Measurements from ENCODE around the gene TAF1C.

Gene TAF1C

DNA sequence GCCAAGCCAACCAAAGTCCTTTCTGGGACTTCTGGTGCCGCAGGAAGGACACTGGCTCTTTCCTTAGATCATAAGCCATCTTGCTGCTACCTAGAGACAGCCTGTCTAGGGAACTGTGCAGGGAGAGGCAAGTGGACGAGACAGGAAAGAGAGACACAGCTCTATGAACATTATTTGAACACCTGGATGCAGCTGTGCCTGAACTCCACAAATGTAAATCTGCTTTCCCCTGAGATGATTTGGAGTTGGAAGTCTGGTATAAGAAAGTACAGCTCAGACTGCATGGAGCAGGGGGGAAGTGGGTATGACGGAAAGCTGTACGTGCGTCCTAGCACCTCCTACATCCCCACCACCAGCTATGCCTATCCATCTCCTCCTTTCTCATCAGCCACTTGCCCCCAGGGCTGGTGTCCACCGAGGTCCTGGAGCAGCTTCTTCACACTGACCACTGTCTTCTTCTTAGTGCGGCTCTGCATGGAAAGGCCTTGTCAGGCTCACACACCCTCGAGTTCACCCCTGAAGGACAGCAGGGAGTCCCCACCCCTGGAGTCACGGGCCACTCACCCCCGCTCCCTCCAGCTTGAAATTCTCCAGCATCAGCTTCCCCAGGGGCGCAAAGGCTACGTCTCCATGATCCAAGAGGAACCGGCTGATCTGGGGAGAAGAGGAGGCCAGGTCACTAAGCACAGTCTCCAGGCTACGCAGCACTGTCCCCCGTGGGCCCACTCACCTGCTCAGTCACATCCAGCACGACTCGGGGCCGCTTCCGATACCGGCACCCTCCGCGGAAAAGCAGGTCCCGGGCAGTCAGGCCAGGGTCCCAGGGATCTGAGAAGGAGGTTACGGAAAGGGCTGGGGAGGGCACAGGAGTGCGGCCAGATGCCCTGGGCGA, 3.9 kb downstream of the TAF1C start:
- DNase-seq (ENCODE audit: low read depth): no peak

DNA sequence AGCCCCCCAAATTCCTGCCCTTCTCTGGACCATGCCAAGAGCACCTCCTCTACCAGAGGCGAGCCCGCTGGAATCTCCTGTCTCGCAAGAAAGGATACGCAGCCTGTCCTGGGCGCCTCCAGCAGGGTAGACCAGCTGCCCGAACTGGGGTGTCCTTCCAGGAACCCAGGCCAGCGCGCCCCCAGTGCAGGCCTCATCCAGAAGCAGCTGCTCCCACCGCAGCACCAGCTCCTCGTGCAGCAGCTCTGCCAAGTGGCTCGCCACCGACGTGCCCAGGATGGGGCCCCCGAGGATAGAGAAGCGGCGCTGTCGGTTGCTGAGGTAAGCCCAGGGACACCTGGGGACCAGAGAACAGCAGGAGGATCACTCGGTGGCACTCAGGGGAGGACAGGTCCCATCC, 4.8 kb downstream of the TAF1C start:
- DNase-seq (ENCODE audit: low read depth): no peak

- no peak for DNase-seq (ENCODE audit: low read depth)
Observed at GRCh38 chr16:84181144-84181915, 5.5 kb downstream of the TAF1C start.

GRCh38 chr16:84180519-84181140, 6.2 kb downstream of the TAF1C start:
- DNase-seq (ENCODE audit: low read depth): no peak

DNA sequence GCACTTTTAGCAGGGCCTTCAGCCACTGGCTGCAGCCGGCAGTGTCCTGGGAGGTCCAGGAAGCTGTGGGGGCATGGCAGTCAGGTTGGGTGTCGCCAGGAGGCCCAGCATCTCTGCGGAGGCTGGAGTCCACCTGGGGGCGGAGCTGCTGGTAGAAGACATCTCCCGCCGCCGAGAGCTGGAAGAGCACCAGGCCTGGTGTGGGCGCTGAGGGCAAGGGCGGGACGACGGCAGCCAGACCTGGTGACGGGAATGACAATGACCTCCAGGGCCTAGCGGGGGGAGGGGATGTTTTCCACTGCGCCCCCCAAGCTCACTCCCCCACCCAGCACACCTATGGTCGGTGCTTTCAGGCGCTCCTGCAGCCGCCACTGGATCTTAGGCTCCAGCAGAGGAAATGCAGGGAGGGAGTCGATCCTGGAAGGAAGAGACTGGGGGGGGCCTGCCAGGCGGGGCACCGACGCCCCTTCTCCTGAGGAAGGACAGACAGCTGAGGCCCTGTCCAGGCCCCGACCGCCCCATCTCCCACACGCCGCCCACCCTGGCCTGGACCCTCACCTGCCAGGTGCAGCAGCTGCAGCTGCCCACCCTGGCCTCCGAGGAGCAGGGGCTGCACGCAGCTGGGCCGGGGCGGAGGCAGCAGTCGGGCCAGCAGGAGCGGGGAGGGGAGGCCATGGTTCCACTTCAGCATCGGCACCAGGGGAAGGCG, 7.1 kb downstream of the TAF1C start:
- DNase-seq (ENCODE audit: low read depth): no peak

- no peak for DNase-seq (ENCODE audit: low read depth)
Observed at GRCh38 chr16:84178892-84179611, 7.8 kb downstream of the TAF1C start.

- DNase-seq (ENCODE audit: low read depth): no peak
Observed at GRCh38 chr16:84178146-84178765, 8.6 kb downstream of the TAF1C start.

- peak; percentile 39 for DNase-seq (ENCODE audit: low read depth)
Observed at GRCh38 chr16:84177741-84178073, 9.2 kb downstream of the TAF1C start.

DNA sequence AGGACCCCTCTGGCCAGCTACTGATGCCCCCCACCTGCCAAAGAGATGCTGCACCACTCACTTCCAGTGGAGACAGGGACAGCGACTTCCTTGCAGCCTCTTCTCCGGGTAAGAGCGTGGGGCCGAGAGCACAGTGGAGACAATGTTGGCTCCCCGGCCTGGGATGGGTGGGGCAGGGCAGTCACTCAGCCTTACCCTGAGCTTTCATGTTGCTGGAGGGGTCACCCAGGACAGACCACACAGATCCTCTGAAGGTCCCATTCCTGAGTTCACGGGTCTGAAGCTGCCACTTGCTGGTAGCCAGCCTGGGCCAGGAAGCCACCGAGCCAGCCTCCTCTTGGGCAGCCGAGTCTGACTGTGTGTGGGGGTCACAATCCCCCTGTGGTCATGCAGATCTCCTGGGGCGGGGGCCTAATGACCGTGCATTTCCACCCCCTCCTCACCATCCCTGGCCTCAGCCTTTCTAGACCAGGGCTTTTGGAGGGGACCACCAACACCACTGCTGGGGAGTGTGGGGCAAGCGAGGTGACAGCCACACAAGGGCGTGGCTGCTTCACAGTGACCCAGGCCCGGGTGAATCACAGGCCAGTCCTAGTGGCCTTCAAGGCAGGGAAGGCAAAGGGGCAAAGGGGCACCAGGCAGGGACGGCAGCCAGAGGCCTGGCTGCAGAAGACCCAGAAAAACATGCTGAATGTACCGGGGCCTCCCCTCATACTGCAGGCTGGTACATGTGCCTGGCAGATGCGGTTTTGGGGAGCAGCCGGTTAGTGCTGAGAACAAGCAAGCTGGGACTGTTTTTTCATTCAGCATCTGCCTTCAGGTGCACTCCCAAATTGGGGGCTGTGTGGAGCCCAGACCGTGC, 10.4 kb downstream of the TAF1C start:
- no peak for DNase-seq (ENCODE audit: low read depth)

DNA sequence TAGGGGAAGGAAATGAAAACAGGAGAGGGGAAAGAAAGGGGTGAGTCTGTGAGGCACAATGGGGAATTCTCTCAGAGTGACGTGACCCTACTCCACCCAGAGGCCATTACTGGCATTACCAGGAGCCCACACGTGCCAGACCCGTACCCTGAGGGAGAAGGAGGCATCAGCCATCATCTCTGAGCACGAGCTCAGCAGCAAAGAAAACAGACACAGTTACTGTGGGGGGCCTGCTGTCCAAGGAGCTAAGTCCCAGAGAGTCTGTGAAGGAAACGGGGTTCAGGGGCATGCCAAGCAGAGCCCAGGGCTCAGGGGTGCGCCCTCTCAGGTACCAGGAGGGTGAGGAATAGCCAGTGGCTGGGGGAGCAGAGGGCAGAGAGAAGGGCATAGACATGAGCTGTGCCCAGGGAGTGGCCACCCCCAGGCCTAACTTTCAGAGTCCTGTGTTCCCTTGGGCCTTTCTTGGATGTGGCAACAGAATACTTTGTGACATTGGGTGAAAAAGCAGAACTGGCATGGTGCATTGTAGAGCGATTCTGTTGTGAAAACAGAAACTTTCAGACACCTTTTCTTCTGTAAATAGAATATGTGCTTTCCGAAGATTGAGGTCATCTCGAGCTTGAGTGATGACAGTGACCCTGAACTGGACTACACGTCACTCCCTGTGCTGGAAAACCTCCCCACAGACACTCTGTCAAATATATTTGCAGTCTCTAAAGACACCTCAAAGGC, 11.3 kb downstream of the TAF1C start:
- DNase-seq (ENCODE audit: low read depth): no peak

DNA sequence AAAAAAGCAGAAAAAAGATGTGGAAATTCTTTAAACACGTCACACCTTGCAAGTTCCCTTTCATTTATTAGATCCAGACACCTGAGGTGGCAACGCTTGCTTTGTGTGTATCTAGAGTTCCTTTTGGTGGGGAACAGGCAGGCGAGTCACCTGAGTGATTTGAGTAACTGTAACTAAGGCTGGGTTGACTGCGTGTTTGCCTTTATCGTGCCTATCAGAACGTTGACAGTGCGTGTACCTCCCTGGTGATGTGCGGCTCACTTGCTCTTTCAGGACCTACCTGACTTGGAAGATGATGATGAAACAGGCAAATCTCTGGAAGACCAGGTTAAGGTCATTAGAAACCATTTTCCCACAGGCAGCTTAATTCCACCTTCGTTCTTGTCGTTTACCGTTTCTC, 12.5 kb downstream of the TAF1C start:
- DNase-seq (ENCODE audit: low read depth): no peak

DNA sequence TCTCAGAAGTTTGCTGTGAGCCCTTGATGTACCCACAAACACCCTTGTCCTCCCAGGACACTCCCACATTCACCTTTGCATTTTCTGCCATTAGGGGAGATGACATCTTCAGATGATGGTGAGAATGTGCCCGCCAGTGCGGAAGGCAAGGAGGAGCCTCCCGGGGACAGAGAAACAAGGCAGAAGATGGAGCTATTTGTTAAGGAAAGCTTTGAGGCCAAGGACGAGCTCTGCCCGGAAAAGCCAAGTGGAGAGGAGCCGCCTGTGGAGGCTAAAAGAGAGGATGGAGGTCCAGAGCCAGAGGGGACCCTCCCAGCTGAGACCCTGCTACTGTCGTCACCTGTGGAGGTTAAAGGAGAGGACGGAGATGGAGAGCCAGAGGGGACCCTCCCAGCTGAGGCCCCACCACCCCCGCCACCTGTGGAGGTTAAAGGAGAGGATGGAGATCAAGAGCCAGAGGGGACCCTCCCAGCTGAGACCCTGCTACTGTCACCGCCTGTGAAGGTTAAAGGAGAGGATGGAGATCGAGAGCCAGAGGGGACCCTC, 17.0 kb downstream of the TAF1C start:
- no peak for DNase-seq (ENCODE audit: low read depth)

- no peak for DNase-seq (ENCODE audit: low read depth)
Observed at GRCh38 chr16:84166796-84167695, 19.8 kb downstream of the TAF1C start.

- DNase-seq (ENCODE audit: low read depth): no peak
Observed at GRCh38 chr16:84165746-84166145, 21.1 kb downstream of the TAF1C start.

DNA sequence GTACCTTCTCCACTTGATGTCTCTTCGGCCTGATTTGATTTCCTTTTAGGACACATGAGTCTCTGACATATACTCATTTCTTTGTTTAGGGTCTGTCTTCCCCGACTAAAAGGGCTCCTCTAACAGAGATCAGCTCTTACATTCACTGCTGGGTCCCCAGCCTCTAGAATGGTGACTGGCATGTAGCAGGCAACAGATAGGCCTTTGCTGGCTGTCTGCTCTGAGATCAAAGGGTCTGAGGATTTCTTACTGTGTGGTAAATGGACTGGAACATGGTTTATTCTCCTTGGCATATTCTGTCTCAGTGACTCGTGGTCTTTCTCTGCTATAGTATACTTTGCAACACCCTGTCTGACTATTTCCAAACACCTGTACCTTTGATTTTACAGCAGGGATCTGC, 25.1 kb downstream of the TAF1C start:
- DNase-seq (ENCODE audit: low read depth): no peak

- no peak for DNase-seq (ENCODE audit: low read depth)
Observed at GRCh38 chr16:84161037-84161436, 25.8 kb downstream of the TAF1C start.

GRCh38 chr16:84159800-84160199, 27.1 kb downstream of the TAF1C start:
- no peak for DNase-seq (ENCODE audit: low read depth)

DNA sequence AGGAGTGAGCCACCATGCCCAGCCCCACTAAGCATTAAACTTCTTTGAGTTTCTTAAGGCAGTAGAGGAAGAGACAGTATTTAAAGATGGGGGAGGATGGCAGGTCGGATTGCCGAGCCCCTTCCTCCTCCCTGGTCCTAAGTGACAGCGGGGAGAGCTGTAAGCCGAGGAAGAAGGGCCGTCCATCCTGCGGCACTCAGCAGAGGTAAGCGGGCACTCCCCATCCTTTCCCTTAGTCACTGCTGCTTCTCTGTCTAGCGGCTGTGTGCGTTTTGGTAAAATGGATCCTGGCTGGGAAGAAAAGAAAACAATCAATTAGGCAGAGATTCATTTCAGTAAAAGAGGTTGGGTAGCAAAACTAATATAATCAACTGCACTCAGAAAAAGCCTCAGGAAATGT, 27.9 kb downstream of the TAF1C start:
- DNase-seq (ENCODE audit: low read depth): no peak

All from ELR (cell line).